ENCODE measurements around the gene ITPRIPL2.

Gene ITPRIPL2

DNA sequence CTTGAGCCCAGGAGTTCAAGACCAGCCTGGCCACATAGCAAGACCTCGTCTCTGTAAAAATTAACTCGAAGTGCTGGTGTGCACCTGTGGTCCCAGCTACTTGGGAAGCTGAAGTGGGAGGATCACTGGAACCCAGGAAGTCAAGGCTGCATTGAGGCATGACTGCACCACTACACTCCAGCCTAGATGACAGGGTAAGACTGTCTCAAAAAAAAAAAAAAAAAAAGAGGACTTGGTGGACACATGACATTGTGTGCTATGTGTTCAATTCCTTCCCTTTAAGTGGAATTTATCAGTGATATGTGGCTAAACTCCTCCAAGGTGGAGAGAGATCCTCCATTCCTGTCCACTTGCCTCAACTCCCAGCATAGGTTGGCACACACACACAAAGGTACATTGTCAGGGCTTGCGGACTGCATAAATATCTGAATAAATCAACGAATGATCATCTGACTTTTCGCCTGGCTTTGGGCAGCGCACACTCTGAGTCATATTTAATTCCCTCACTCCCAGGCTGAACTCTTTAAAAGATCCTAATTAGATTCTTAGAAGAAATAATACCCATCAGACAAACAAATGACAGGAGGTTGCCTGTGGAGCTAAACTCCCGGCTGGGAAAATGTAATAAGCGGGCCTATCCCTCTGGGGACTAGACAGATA, 29.3 kb downstream of the ITPRIPL2 start:
- DNase-seq (ENCODE audit: low read depth), result no peak

DNA sequence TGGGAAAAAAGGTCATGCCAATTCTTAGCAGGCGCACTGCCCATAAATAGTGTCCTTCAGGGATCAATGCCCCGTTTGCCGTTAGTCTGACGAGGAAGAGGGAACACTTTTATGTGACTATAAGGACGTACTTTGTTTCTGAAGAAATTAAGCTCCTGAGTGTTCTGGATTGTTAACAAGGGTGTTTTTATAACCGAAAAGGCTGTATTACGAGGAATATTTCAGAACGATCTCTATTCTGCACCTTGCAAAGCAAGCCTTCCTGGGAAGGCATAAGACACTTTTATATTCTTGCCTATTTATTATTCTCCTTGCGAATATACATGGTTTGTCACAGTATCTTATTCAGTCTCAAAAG, 29.8 kb downstream of the ITPRIPL2 start:
- DNase-seq (ENCODE audit: low read depth), result no peak

GRCh38 chr16:19145010-19145409, 31.2 kb downstream of the ITPRIPL2 start:
- DNase-seq (ENCODE audit: low read depth), result no peak

GRCh38 chr16:19147126-19147525, 33.4 kb downstream of the ITPRIPL2 start:
- no peak for DNase-seq (ENCODE audit: low read depth)

DNA sequence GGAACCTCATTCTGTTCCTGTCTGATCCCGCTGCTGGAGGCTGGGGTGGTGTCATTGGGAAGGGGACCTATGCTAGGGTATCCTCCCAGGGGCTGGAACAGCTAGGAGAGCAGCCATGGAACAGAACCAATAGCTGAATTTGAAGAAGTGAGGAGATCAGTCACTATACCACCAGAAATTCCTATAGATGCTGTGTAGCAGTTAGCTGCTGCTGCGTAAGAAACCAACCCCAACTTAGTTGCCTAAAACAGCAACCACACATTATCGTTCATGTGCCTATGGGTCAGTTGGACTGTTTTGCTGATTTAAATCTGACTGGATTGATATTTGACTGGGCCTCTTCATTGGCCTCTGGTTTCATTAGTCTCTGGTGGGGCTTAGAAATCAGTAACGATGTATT, 33.9 kb downstream of the ITPRIPL2 start:
- DNase-seq (ENCODE audit: low read depth), result no peak

DNA sequence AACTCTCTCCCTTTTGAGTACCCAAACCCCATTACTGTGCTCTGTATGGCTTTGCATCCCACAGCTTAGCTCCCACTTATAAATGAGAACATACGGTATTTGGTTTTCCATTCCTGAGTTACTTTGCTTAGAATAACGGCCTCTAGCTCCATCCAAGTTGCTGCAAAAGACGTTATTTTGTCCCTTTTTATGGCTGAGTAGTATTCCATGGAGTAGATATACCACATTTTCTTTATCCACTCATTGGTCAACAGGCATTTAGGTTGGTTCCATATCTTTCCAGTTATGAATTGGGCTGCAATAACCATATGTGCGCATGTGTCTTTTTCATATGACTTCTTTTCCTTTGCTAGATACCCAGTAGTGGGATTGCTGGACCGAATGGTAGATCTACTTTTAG, 34.4 kb downstream of the ITPRIPL2 start:
- no peak for DNase-seq (ENCODE audit: low read depth)

DNA sequence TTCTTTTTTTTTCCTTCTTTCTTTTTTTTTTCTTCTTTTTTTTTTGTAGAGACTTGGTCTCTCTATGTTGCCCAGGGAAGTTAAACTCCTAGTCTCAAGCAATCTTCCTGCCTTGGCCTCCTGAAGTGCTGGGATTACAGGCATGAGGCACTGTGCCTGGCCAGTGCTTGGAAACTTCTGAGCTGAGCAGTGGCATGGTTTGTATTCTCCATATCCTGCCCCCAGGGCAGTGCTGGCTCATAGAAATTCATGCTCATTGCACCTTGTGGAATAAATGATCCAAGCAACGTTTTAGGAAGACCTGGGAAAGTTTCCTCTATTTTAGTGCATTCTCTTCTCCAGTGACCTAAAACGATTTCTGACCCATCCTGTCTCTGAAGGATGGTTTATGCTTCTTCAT, 37.5 kb downstream of the ITPRIPL2 start:
- no peak for DNase-seq (ENCODE audit: low read depth)

DNA sequence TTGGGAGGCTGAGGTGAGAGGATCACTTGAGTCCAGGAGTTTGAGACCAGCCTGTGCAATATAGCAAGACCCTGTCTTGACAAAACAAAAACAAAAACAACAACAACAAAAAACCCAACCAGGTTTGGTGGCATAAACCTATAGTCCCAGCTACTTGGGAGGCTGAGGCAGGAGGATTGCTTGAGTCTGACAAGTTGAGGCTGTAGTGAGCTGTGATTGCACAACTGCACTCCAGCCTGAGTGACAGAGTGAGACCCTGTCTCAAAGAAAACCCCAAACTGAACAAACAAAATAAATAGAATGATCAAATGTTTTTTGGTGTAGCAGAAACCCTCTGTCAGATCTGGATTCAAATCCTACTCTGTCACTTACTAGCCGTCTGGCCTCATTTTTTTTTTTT, 38.3 kb downstream of the ITPRIPL2 start:
- DNase-seq (ENCODE audit: low read depth), result no peak

- no peak for DNase-seq (ENCODE audit: low read depth)
These were observed 40.1 kb downstream of the ITPRIPL2 start for GRCh38 chr16:19153876-19154275.

DNA sequence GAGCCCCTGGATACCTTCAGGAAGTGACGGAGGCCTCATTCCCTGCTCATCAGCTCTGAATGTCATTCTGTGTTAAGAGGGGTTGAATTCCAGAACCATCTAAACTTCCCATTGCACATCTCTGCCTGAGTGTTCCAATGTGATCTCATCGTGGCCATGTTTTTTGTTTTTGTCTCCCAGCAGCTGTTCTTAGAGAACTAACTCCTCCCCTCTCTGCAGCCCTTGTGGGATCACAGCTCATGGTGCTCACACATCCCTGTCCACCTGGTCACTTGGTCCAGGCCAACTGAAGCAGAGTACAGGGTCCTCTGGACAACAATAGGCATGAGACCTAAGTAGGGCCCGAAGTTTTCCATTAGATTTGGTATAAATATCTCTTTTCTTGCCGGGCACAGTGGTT, 48.3 kb downstream of the ITPRIPL2 start:
- DNase-seq (ENCODE audit: low read depth), result no peak

DNA sequence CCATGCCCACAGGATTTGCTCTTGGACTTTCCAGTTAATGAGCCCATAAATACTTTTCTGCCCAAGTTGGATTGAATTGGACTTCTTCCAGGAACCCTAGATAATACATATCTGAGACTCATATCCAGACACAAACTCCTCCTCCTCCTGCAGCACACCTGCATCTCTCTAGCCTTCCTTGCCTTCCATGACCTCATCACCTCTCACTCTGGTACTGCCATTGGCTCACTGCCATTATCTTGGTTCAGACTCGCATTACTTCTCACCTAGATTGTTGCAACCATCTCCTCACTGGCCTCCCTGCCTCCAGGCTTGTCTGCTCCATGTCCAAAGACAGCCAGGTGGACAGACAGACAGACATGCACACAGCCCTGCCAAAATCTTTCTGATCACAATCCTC, 49.5 kb downstream of the ITPRIPL2 start:
- DNase-seq (ENCODE audit: low read depth), result no peak

DNA sequence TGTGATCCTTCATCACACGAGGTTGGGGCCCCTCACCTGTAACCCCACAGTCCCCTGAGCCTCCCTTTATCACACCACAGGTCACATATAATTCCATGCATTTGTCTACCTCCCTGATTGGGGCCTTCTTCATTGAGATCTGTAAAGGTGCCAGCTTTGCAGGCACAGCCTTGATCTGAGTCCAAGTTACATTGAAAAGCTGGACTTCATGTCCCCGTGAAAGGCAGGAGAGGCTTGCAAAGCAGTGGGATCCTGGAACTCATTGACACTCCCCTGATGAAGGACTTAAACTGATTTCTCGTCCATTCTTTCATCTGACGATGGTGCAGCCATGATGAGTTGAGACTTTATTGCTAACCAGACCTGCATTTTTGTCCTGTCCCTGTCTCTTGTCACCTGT, 50.5 kb downstream of the ITPRIPL2 start:
- DNase-seq (ENCODE audit: low read depth), result no peak

GRCh38 chr16:19165101-19165500, 51.3 kb downstream of the ITPRIPL2 start:
- DNase-seq (ENCODE audit: low read depth), result no peak

DNA sequence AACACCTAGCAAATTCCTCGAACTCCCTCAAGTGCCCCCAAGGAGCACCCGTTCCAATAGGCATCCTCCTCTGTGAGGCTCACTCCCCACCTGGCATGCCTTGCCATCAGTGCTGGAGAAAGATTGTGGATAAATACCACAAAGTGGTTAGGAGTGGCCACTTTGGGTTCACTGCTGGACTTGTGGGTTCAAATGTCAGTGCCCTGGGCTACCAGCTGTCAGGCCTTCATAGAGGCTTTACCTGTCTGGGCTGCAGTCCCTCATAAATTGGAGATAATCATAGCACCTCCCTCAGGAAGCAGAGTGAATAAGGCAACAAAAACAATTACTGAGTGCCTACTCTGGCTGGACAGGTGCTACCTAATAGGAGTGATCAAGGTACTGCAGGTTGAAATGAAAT, 52.7 kb downstream of the ITPRIPL2 start:
- no peak for DNase-seq (ENCODE audit: low read depth)

DNA sequence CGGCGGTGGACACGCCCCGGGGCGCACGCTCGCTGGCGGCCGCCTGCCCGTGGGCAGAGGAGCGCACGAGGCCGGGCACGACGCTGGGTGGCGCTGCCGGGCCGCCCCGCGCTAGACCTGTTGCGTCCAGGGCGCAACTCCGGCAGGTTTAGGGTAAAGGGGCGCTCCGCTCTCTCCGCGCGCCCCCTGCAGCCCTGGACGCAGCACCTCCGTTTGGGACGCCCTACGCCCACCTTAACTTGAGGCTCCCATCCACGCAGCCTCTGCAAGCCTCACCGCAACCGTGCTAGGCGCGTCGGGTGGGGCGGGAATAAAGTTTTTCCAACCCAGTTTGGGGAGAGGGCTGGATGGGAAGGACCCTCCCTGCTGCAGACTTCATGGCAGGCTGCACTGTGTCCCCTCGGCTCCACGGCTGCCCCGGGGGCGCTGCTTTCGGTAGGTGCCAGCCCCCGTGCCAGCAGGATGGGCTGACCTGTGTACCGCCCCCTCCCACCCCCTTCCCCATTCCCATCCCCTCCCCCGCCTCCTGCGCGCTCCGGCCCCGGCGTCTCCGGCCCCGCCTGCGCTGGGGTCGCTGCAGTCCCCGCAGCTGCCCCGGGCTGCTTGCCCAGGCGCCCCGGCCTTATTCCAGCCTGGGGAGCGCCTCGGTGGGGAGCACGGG, 54.1 kb downstream of the ITPRIPL2 start, which contains the start of gene SYT17:
SYT17 (plus strand) TSS at position 531 of the 661 bp plus-strand sequence. CDS start 407 bp downstream, outside the sequence.
- no peak for DNase-seq (ENCODE audit: low read depth)

DNA sequence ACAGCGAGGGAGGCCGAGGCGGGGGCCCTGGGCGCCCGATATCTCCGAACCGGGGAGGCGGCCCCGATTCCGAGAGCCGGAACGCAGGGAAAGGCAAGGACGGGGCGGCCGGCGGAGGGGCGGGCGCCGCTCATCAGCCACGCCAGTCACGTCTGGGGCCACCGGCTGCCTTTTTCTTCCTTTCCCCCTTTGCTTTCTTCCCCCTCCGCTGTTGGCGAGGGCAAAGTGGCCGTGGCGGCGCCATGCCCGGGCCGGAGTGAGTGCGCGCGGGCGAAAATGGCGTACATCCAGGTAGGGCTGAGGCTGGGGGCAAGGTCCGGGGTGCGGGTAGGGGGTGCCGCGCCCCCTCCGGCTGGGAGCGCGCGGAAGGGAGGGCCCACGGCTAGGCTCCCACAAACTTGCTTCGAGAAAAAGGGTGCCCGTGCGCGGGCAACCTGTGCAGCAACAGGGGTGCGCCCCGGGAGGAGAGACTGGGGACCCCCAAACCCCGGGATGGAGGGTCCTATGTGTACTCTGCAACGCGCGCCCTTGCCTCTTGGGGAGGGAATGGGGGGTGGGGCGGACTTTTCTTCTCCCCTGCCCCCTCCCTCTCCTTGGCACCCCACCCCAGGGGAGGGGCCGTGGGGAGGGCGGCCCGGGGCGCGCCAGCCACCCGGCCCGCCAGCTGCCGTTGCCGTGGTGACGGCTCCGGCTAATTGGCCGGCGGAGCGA, 54.8 kb downstream of the ITPRIPL2 start:
- no peak for DNase-seq (ENCODE audit: low read depth)

DNA sequence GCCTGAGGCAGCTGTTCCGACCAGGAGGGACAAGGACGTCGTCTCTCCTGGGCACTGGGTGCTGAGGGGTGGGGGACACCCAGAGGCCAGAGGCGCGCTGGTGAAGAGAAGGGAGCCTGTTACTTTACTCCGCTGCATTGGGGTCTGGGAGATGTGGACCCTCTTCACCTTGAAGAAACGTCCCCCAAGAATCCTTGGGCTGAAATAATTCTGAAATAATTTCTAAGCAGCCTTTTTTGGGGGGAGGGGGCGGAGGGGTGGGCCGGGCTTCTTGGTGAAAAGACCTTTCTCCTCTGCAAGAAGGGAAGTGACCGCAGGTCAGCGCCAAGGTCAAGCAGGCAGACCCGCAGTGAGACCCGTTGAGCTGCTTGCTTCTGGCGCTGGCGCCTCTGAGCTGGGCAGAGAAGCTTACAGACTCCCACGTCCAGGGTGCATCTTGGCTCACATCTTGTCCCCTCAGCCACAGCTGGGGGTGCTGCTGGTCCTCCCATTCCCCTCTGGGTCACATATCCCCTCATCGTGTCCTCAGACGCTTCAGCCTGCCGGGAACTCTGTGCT, 55.4 kb downstream of the ITPRIPL2 start:
- no peak for DNase-seq (ENCODE audit: low read depth)

GRCh38 chr16:19170043-19170655, 56.4 kb downstream of the ITPRIPL2 start:
- DNase-seq (ENCODE audit: low read depth), result no peak

All from stimulated activated CD8-positive, alpha-beta memory T cell treated with anti-CD3 and anti-CD28 coated beads, Interleukin-12 subunit alpha, Interleukin-12 subunit beta, amount 100 ng/mL, for 4 hours (primary cell).